ENCODE results near the gene RYR1. TPM values are rescaled to one million over a fixed set of nuclear protein-coding genes. Genes with fewer than 3 reads are reported as not detected.

Gene RYR1
- total RNA-seq, 4 donors from 2014 or later, result 0.54 to 1.6 (median 0.61) TPM

DNA sequence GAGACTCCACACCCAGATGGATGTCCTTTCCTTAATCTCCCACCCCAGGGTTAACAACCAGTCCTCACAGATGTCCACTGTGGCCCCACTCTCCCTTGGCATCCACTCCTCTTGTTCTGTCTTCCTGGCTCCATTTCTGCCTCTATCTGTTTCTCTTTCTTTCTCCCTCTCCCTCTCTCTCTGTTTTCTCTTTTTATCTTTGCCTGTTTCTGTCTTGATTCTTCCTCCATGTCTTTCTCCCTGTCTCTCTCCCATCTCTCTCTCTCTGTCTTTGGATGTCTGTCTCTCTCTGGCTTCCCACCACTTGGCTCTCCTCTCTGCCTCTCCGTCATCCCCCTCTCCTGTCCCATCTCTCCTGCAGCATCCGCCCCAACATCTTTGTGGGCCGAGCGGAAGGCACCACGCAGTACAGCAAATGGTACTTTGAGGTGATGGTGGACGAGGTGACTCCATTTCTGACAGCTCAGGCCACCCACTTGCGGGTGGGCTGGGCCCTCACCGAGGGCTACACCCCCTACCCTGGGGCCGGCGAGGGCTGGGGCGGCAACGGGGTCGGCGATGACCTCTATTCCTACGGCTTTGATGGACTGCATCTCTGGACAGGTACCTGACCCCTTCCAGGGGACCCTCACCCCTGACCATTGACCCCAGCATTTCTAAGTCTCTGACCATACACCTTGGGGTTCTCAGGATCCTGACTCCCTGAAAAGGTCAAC, 24.4 kb downstream of the RYR1 start:
- 88 to 92% methylated on average over 15 of the region's 15 CpGs for WGBS, 2 donors
- no peak for DNase-seq

GRCh38 chr19:38458991-38459390, 25.5 kb downstream of the RYR1 start:
- intact Hi-C loops (cut with DNase I), result no loop called here
- TF ChIP-seq POLR2A (IDR thresholded peaks at IDR 0.05) (no peak), CTCF (IDR thresholded peaks at IDR 0.05) (no peak)
- 78 to 86% methylated on average over 13 of the region's 13 CpGs for WGBS, 2 donors
- Histone ChIP-seq H3K27me3 (no peaks in the 10 kb centered on the region), H3K9me3 (no peaks in the 10 kb centered on the region), H3K36me3 (no peaks in the 10 kb centered on the region), H3K27ac (no peak overlapping the region), H3K4me1 (no peaks in the 10 kb centered on the region), H3K4me3 (replicated peaks in 1 of 3) (no peak overlapping the region)
- DNase-seq, result no peak

More for the DNA sequence above, 24.4 kb downstream of the RYR1 start:
- no peaks in the 10 kb centered on the region for H3K36me3 ChIP-seq
- H3K27me3 ChIP-seq, result no peaks in the 10 kb centered on the region
- H3K9me3 ChIP-seq, result no peaks in the 10 kb centered on the region
- H3K27ac ChIP-seq, result no peak overlapping the region
- no peaks in the 10 kb centered on the region for H3K4me1 ChIP-seq
- TF ChIP-seq CTCF (IDR thresholded peaks at IDR 0.05) (no peak), POLR2A (IDR thresholded peaks at IDR 0.05) (no peak)
- no peak overlapping the region for H3K4me3 ChIP-seq (replicated peaks in 1 of 3)
- intact Hi-C loops (cut with DNase I), result no loop called here

- TF ChIP-seq POLR2A (IDR thresholded peaks at IDR 0.05), result no peak
- TF ChIP-seq CTCF (IDR thresholded peaks at IDR 0.05), result no peak
- Histone ChIP-seq H3K36me3 (no peaks in the 10 kb centered on the region), H3K4me3 (replicated peaks in 1 of 3) (no peak overlapping the region), H3K4me1 (no peaks in the 10 kb centered on the region), H3K27me3 (no peaks in the 10 kb centered on the region), H3K27ac (no peak overlapping the region), H3K9me3 (no peaks in the 10 kb centered on the region)
- 92 to 95% methylated on average over 11 to 18 of the region's 18 CpGs for WGBS, 2 donors
- DNase-seq, result no peak
- intact Hi-C loops (cut with DNase I), result no loop called here
Observed at GRCh38 chr19:38463365-38463764, 29.9 kb downstream of the RYR1 start.

DNA sequence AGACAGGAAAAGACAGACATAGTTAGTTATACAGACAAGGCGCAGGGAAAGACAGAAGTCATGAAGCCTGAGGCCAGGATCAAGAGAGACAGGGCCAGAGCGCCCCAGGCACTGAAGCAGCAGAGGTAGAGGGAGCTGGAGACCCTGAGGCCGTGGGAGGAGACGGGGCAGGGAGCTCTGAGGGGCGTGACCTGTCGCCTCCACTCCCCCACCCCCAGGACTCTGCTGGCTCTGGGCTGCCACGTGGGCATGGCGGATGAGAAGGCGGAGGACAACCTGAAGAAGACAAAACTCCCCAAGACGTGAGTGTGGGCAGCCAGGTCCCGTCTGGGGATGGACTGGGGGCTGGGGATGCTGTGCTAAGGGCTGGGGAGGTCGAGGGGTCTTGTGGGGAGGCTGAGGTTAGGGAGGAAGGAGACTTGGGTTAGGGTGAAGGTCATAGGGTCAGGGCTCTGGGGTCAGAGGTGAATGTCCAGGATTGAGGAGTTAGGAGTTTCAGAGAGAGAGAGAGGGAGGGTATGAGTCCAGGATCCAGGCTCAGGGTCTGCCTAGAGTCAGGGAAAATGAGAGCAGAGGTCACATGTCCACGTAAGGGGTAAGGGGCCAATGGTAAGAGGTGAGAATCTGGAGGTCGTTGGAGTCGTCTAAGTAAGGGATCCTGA, 31.1 kb downstream of the RYR1 start:
- H3K4me1 ChIP-seq, result no peaks in the 10 kb centered on the region
- H3K4me3 ChIP-seq (replicated peaks in 1 of 3), result no peak overlapping the region
- WGBS, 2 donors, result 62 to 63% methylated on average over 15 of the region's 15 CpGs
- no peaks in the 10 kb centered on the region for H3K27me3 ChIP-seq
- intact Hi-C loops (cut with DNase I), result no loop called here
- no peak for DNase-seq
- no peak overlapping the region for H3K27ac ChIP-seq
- no peaks in the 10 kb centered on the region for H3K9me3 ChIP-seq
- no peaks in the 10 kb centered on the region for H3K36me3 ChIP-seq
- TF ChIP-seq POLR2A (IDR thresholded peaks at IDR 0.05) (no peak), CTCF (IDR thresholded peaks at IDR 0.05) (no peak)

- Histone ChIP-seq H3K27ac (no peak overlapping the region), H3K4me1 (no peaks in the 10 kb centered on the region), H3K4me3 (replicated peaks in 1 of 3) (no peak overlapping the region), H3K36me3 (no peaks in the 10 kb centered on the region), H3K9me3 (no peaks in the 10 kb centered on the region), H3K27me3 (no peaks in the 10 kb centered on the region)
- WGBS, 2 donors, result 92 to 94% methylated on average over 26 of the region's 26 CpGs
- no peak for DNase-seq
- no peak for TF ChIP-seq POLR2A (IDR thresholded peaks at IDR 0.05)
- no peak for TF ChIP-seq CTCF (IDR thresholded peaks at IDR 0.05)
- intact Hi-C loops (cut with DNase I), result no loop called here
Observed at GRCh38 chr19:38466050-38466449, 32.6 kb downstream of the RYR1 start.

Data from thyroid gland (tissue), 4 donors.